Measurements from ENCODE around the gene TCEANC2. TPM values are rescaled to one million over a fixed set of nuclear protein-coding genes. Genes with fewer than 3 reads are reported as not detected.

The TCEANC2 gene
- total RNA-seq = 2.2 and 3.5 TPM in 2 replicates

GRCh38 chr1:54052934-54053744 is at the start of gene TCEANC2, which contains the start of gene TMEM59:
Gene TCEANC2, plus strand, starts transcription at chr1:54053608. Its CDS starts 815 bp downstream, at chr1:54054423.
Gene TMEM59, minus strand, starts transcription at chr1:54053204. Its CDS starts 16 bp downstream, at chr1:54053188.

DNA sequence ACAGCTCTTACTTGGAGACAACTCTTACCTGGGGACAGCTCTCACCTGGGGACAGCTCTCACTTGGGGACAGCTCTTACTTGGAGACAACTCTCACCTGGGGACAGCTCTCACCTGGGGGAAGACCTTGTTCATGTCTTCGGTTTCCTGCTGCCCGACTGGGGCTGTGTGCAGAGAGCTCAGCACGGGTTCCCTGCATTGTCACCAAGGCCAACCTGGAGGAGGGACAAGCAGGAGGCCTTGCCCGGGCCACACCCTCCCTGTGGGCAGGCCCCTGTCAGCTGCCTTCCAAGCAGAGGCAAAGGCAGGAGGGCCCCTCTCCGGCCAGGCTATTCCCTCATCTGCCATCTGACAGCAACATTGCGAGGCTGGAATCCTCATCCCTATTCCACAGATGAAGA is 35.4 kb upstream of the TCEANC2 start, which contains the start of gene LDLRAD1:
Gene LDLRAD1 (minus strand): TSS at position 208 of the 400 bp plus-strand sequence. CDS start 74 bp downstream, at position 134.

DNA sequence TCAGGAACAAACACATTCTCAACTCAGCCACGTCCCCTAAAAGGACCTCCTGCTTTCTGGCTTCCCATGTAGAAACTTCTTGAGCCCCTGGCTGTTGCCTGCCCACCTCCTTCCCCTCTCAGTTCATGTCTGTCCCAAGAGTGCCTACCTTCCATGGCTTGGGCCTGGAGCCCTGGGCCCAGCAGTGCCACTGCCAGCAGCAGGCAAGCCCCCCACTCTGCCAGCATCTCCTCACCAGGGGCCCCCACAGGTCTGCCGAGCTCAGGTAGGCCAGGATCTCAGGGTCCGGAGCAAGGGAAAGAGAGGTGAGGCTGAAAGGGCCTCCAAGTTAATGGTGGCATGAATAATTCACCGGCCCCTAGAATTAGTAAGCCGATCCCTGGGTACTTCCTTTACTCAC is 99.3 kb downstream of the TCEANC2 start, which contains the start of gene CDCP2:
Gene CDCP2 (minus strand): TSS at position 305 of the 400 bp plus-strand sequence. CDS start 78 bp downstream, at position 227.

Other genes starting within 250 kb of the TCEANC2 start
- 16.8 and 28.6 TPM in 2 replicates for gene NDC1, start 215.3 kb upstream of the TCEANC2 start, total RNA-seq
- 25.6 and 31.5 TPM in 2 replicates for gene YIPF1, start 163.8 kb upstream of the TCEANC2 start, total RNA-seq
- not detected in 2 replicates for gene DIO1, start 159.4 kb upstream of the TCEANC2 start, total RNA-seq
- 12.1 and 26.0 TPM in 2 replicates for gene IFT25, start 107.9 kb upstream of the TCEANC2 start, total RNA-seq
- gene LRRC42, start 107.3 kb upstream of the TCEANC2 start, total RNA-seq = 33.5 and 33.9 TPM in 2 replicates
- not detected in 2 replicates for gene LDLRAD1, start 35.4 kb upstream of the TCEANC2 start, total RNA-seq
- gene TMEM59, start 404 bp upstream of the TCEANC2 start, total RNA-seq = 190 and 311 TPM in 2 replicates
- 0.08 and 0.26 TPM in 2 replicates for gene CDCP2, start 99.4 kb downstream of the TCEANC2 start, total RNA-seq
- gene CYB5RL, start 146.4 kb downstream of the TCEANC2 start, total RNA-seq = 3.0 and 4.4 TPM in 2 replicates
- 83.2 and 114 TPM in 2 replicates for gene MRPL37, start 146.6 kb downstream of the TCEANC2 start, total RNA-seq